Tibial artery (tissue), 4 donors: Measurements from ENCODE around the gene BLVRB.

Experiments
- DNase-seq, 2 donors: peaks; one replicate each; pipeline ENCODE4 v3.0.0-alpha.2; 2019
- H3K27ac ChIP-seq, 2 donors: fragments of 200-600 bp; sonication (generic) in 1 of 2; 1 replicate in 1 of 2; 2 replicates in 1 of 2; pipeline ENCODE4 v1.5.1; 2018 to 2019; ENCODE audit warnings: mild to moderate bottlenecking in 1 of 2
- H3K27me3 ChIP-seq, 2 donors: fragments of 200-600 bp; sonication (generic) in 1 of 2; one replicate each; pipeline versions ENCODE4 v1.5.1 to v1.6.0; 2016 to 2019
- H3K36me3 ChIP-seq, 3 donors: fragments of 200-600 bp; sonication (generic) in 2 of 3; one replicate each; pipeline ENCODE4 v1.5.1; 2016 to 2019; ENCODE audit warnings: mild to moderate bottlenecking in 2 of 3
- H3K4me1 ChIP-seq, 4 donors: fragments of 200-600 bp; sonication (generic) in 2 of 4; 1 replicate in 3 of 4; 2 replicates in 1 of 4; pipeline ENCODE4 v1.5.1; 2016 to 2019
- H3K4me3 ChIP-seq, 2 donors: fragments of 200-600 bp; sonication (generic) in 1 of 2; 1 replicate in 1 of 2; 2 replicates in 1 of 2; pipeline ENCODE4 v1.5.1; 2018 to 2019; ENCODE audit warnings: mild to moderate bottlenecking in 2 of 2
- H3K9me3 ChIP-seq, 3 donors: fragments of 200-600 bp; sonication (generic) in 1 of 3; one replicate each; pipeline ENCODE4 v1.5.1; 2016 to 2019
- CTCF ChIP-seq, 2 experiments: fragments of 200-600 bp in 1 of 2; fragments of 450-650 bp in 1 of 2; IDR thresholded peaks; one replicate each; pipeline ENCODE4 v1.5.1; 2017 to 2019; ENCODE audit warnings: antibody characterized with exemption in 2 of 2, mild to moderate bottlenecking in 1 of 2, moderate library complexity in 1 of 2
- intact Hi-C: fragments of 100-400 bp; cut with DNase I; formaldehyde crosslinking; loops from one replicate; pipeline ENCODE4 v1.15.0; 2023; ENCODE audit warnings: low total_unique reads

BLVRB gene

GRCh38 chr19:40407714-40408597 is 57.6 kb downstream of the BLVRB start:
- no peaks in the 10 kb centered on the region for H3K9me3 ChIP-seq
- H3K36me3 ChIP-seq = no peaks in the 10 kb centered on the region
- no peak overlapping the region for H3K4me3 ChIP-seq
- peaks cover 0 to 28% (median 14%) of the 10 kb centered on the region in 4 donors for H3K4me1 ChIP-seq
- no peak for TF ChIP-seq CTCF (IDR thresholded peaks at IDR 0.05)
- no peaks in the 10 kb centered on the region for H3K27me3 ChIP-seq
- no peak for DNase-seq
- no peak overlapping the region for H3K27ac ChIP-seq
- intact Hi-C loops = no loop called here

GRCh38 chr19:40403262-40403984 is 62.1 kb downstream of the BLVRB start:
- H3K4me1 ChIP-seq = peaks cover 0 to 17% (median 6%) of the 10 kb centered on the region in 4 donors
- no peak for TF ChIP-seq CTCF (IDR thresholded peaks at IDR 0.05)
- DNase-seq = peak; percentile 91 to 92
- intact Hi-C loops = no loop called here
- H3K27me3 ChIP-seq = no peaks in the 10 kb centered on the region
- H3K27ac ChIP-seq = peak overlapping the region; percentile 77 to 82
- no peaks in the 10 kb centered on the region for H3K36me3 ChIP-seq
- no peaks in the 10 kb centered on the region for H3K9me3 ChIP-seq
- peak overlapping the region; percentile 63 to 77 for H3K4me3 ChIP-seq

- H3K27me3 ChIP-seq = no peaks in the 10 kb centered on the region
- H3K36me3 ChIP-seq = peaks cover 0 to 16% (median 4%) of the 10 kb centered on the region in 3 donors
- DNase-seq = no peak
- no peak overlapping the region for H3K27ac ChIP-seq
- H3K4me3 ChIP-seq = no peak overlapping the region
- TF ChIP-seq CTCF (IDR thresholded peaks at IDR 0.05) = no peak
- no peaks in the 10 kb centered on the region for H3K9me3 ChIP-seq
- peaks cover 0 to 17% (median 6%) of the 10 kb centered on the region in 4 donors for H3K4me1 ChIP-seq
- intact Hi-C loops = no loop called here
Observed at GRCh38 chr19:40400559-40400958, 65.0 kb downstream of the BLVRB start.

GRCh38 chr19:40398417-40399131 is 67.0 kb downstream of the BLVRB start:
- no peak for DNase-seq
- H3K4me3 ChIP-seq = no peak overlapping the region
- no peak overlapping the region for H3K27ac ChIP-seq

More at GRCh38 chr19:40398417-40399131, 67.0 kb downstream of the BLVRB start:
- TF ChIP-seq CTCF (IDR thresholded peaks at IDR 0.05) = no peak
- Histone ChIP-seq H3K9me3 (no peaks in the 10 kb centered on the region), H3K36me3 (peaks cover 0 to 16% (median 4%) of the 10 kb centered on the region in 3 donors), H3K4me1 (peaks cover 0 to 12% (median 4%) of the 10 kb centered on the region in 4 donors), H3K27me3 (no peaks in the 10 kb centered on the region)
- intact Hi-C loops = no loop called here
